HG03575 (cell line): ENCODE data around the gene ZNF785.
"Not testable (repeated sequence)": the region's sequence is repeated elsewhere in the genome, so short reads cannot be mapped to it uniquely, and the experiment has no call there.

ENCODE experiments used
- ATAC-seq: cut with Tn5 transposase; IDR thresholded peaks from one replicate; pipeline ENCODE4 v1.9.1; 2021; ENCODE audit not compliant: unreplicated experiment, insufficient number of reproducible peaks, low FRiP score; ENCODE audit errors: extremely low read depth

ZNF785 gene

GRCh38 chr16:30585400-30586191, at the start of gene ZNF785:
Gene ZNF785, minus strand, starts transcription at chr16:30585697. Its CDS starts 86 bp downstream, at chr16:30585611.
- ATAC-seq = no peak

GRCh38 chr16:30633526-30633925, 48.0 kb upstream of the ZNF785 start:
- ATAC-seq = no peak

GRCh38 chr16:30632454-30632853, 47.0 kb upstream of the ZNF785 start:
- not testable (repeated sequence) for ATAC-seq

GRCh38 chr16:30628628-30629540, 43.4 kb upstream of the ZNF785 start:
- ATAC-seq = no peak

- ATAC-seq = no peak
Observed at GRCh38 chr16:30626236-30626635, 40.7 kb upstream of the ZNF785 start.

GRCh38 chr16:30623536-30624283, 38.2 kb upstream of the ZNF785 start:
- ATAC-seq = no peak

- ATAC-seq = no peak
Observed at GRCh38 chr16:30622455-30623032, 37.0 kb upstream of the ZNF785 start.

GRCh38 chr16:30621765-30622164, 36.3 kb upstream of the ZNF785 start:
- ATAC-seq = no peak

GRCh38 chr16:30620169-30620568, 34.7 kb upstream of the ZNF785 start:
- no peak for ATAC-seq

GRCh38 chr16:30619638-30620037, 34.1 kb upstream of the ZNF785 start:
- no peak for ATAC-seq

GRCh38 chr16:30619202-30619601, 33.7 kb upstream of the ZNF785 start:
- no peak for ATAC-seq

GRCh38 chr16:30615358-30616091, 30.0 kb upstream of the ZNF785 start:
- no peak for ATAC-seq

- no peak for ATAC-seq
Observed at GRCh38 chr16:30609926-30610839, 24.7 kb upstream of the ZNF785 start, which contains the start of gene ZNF689. Gene ZNF689, minus strand, starts transcription at chr16:30610389. Its CDS starts 348 bp downstream, at chr16:30610041.

GRCh38 chr16:30609002-30609925, 23.8 kb upstream of the ZNF785 start:
- ATAC-seq = no peak

GRCh38 chr16:30606004-30606403, 20.5 kb upstream of the ZNF785 start:
- ATAC-seq = no peak

GRCh38 chr16:30605158-30605557, 19.7 kb upstream of the ZNF785 start:
- ATAC-seq = no peak
